CD14-positive monocyte (primary cell): ENCODE data around the gene COX6A1. TPM values are rescaled to one million over a fixed set of nuclear protein-coding genes. Genes with fewer than 3 reads are reported as not detected.

Experiments
- DNase-seq, 3 donors: peaks; one replicate each; pipeline ENCODE4 v3.0.0-alpha.2; 2011 to 2022
- H2AFZ ChIP-seq: 2 replicates; pipeline ENCODE4 v1.6.0; 2012; ENCODE audit warnings: mild to moderate bottlenecking, low read depth, low read length, inconsistent platforms; ENCODE audit not compliant: insufficient read depth, poor library complexity, severe bottlenecking
- H3K27ac ChIP-seq, 2 donors: 1 replicate in 1 of 2; 2 replicates in 1 of 2; pipeline ENCODE4 v1.5.1; 2012 to 2013; ENCODE audit warnings: low read length in 2 of 2, control low read depth in 1 of 2, inconsistent platforms in 1 of 2, low read depth in 1 of 2, mild to moderate bottlenecking in 1 of 2
- H3K27me3 ChIP-seq, 2 donors: one replicate each; pipeline versions ENCODE4 v1.6.0 to v1.6.1; 2011 to 2013; ENCODE audit warnings: low read length in 2 of 2; ENCODE audit not compliant: control insufficient read depth in 2 of 2, insufficient read depth in 2 of 2
- H3K36me3 ChIP-seq, 2 donors: replicated peaks in 1 of 2; 1 replicate in 1 of 2; 2 replicates in 1 of 2; pipeline versions ENCODE4 v1.5.1 to v1.6.1; 2012 to 2013; ENCODE audit warnings: low read length in 2 of 2, control low read depth in 1 of 2, inconsistent platforms in 1 of 2, mild to moderate bottlenecking in 1 of 2; ENCODE audit not compliant: insufficient read depth in 2 of 2, control insufficient read depth in 1 of 2
- H3K4me1 ChIP-seq, 2 donors: 1 replicate in 1 of 2; 2 replicates in 1 of 2; pipeline versions ENCODE4 v1.5.1 to v1.6.1; 2012 to 2013; ENCODE audit warnings: low read length in 2 of 2, control low read depth in 1 of 2, inconsistent platforms in 1 of 2, mild to moderate bottlenecking in 1 of 2, moderate library complexity in 1 of 2; ENCODE audit not compliant: insufficient read depth in 2 of 2, control insufficient read depth in 1 of 2
- H3K4me2 ChIP-seq: replicated peaks from 2 replicates; pipeline ENCODE3; 2012; ENCODE audit warnings: low read length, moderate library complexity, mild to moderate bottlenecking; ENCODE audit not compliant: poor library complexity, severe bottlenecking; ENCODE audit errors: extremely low read depth
- H3K4me3 ChIP-seq, 3 experiments: fragments of 200-600 bp in 1 of 3; sonication (generic) in 1 of 3; replicated peaks in 1 of 3; 1 replicate in 2 of 3; 2 replicates in 1 of 3; pipeline ENCODE4 v1.5.1; 2011 to 2013; ENCODE audit warnings: low read length in 3 of 3, mild to moderate bottlenecking in 3 of 3, control low read depth in 2 of 3, low read depth in 2 of 3, inconsistent platforms in 1 of 3, moderate library complexity in 1 of 3
- H3K79me2 ChIP-seq: 2 replicates; pipeline ENCODE4 v1.6.0; 2012; ENCODE audit warnings: mild to moderate bottlenecking, control low read depth, inconsistent platforms, low read length, moderate library complexity; ENCODE audit not compliant: insufficient read depth
- H3K9ac ChIP-seq: 2 replicates; pipeline ENCODE4 v1.6.0; 2017; ENCODE audit warnings: low read length, mild to moderate bottlenecking; ENCODE audit not compliant: insufficient read depth, poor library complexity, severe bottlenecking
- H3K9me3 ChIP-seq, 2 donors: replicated peaks in 1 of 2; 1 replicate in 1 of 2; 2 replicates in 1 of 2; pipeline versions ENCODE4 v1.5.1 to v1.6.1; 2012 to 2013; ENCODE audit warnings: low read length in 2 of 2, control low read depth in 1 of 2; ENCODE audit not compliant: control insufficient read depth in 1 of 2, insufficient read depth in 1 of 2
- H4K20me1 ChIP-seq: 2 replicates; pipeline ENCODE4 v1.6.0; 2012; ENCODE audit warnings: mild to moderate bottlenecking, low read length, control low read depth, moderate library complexity; ENCODE audit not compliant: insufficient read depth
- H3K27ac Mint-ChIP-seq, 7 donors: one replicate each; pipeline ENCODE4 v1.8.0; 2020; ENCODE audit warnings: mild to moderate bottlenecking in 7 of 7, mixed read lengths in 7 of 7, moderate library complexity in 6 of 7, inconsistent platforms in 2 of 7
- H3K27me3 Mint-ChIP-seq, 3 donors: one replicate each; pipeline ENCODE4 v1.8.0; 2021 to 2022; ENCODE audit warnings: low read depth in 3 of 3, mild to moderate bottlenecking in 3 of 3, mixed read lengths in 3 of 3, moderate library complexity in 3 of 3, inconsistent platforms in 1 of 3
- H3K36me3 Mint-ChIP-seq, 2 donors: one replicate each; pipeline ENCODE4 v1.8.0; 2020; ENCODE audit warnings: mixed read lengths in 2 of 2, inconsistent platforms in 1 of 2, mild to moderate bottlenecking in 1 of 2
- H3K4me1 Mint-ChIP-seq: one replicate; pipeline ENCODE4 v1.8.0; 2020; ENCODE audit warnings: mild to moderate bottlenecking, mixed read lengths
- H3K4me3 Mint-ChIP-seq, 2 donors: one replicate each; pipeline ENCODE4 v1.8.0; 2020; ENCODE audit warnings: mild to moderate bottlenecking in 2 of 2, mixed read lengths in 2 of 2, moderate library complexity in 1 of 2
- H3K9me3 Mint-ChIP-seq, 7 donors: one replicate each; pipeline ENCODE4 v1.8.0; 2020 to 2022; ENCODE audit warnings: mixed read lengths in 7 of 7, mild to moderate bottlenecking in 6 of 7, moderate library complexity in 6 of 7, inconsistent platforms in 2 of 7
- CTCF ChIP-seq: fragments of 200-600 bp; IDR thresholded peaks from one replicate; pipeline ENCODE4 v1.8.0; 2022; ENCODE audit warnings: antibody characterized with exemption, mild to moderate bottlenecking
- WGBS: methylation state at CpG from one replicate; pipeline ENCODE4 v1.1.5; 2013; ENCODE audit warnings: missing lambda C conversion rate; ENCODE audit not compliant: insufficient coverage; 5-methylcytosine and 5-hydroxymethylcytosine counted together
- intact Hi-C, 2 donors: fragments of 100-400 bp; cut with micrococcal nuclease; formaldehyde crosslinking; loops; one replicate each; pipeline versions ENCODE4 v1.15.0 to v1.15.1; 2023
- polyA plus RNA-seq, 3 donors: library from polyadenylated mRNA; depleted of rRNA in 1 of 3; unstranded in 2 of 3; stranded (reverse) in 1 of 3; fragments of 300-500 nt in 2 of 3; fragments of >200 nt in 1 of 3; fragmentation: Illumina TruSeq in 2 of 3; gene quantifications; 1 replicate in 2 of 3; 2 replicates in 1 of 3; pipeline ENCODE4 v1.2.3, GENCODE V29; 2012 to 2021

Gene COX6A1
- polyA plus RNA-seq, 3 donors: 345 to 924 (median 901) TPM

- Mint-ChIP-seq H3K4me1 (peaks cover 28% of the 10 kb centered on the region), H3K4me3 (no peak overlapping the region), H3K27me3 (no peaks in the 10 kb centered on the region), H3K36me3 (peaks cover 45 to 57% of the 10 kb centered on the region in 2 donors), H3K27ac (peak overlapping the region in 1 of 7 donors; percentile 45), H3K9me3 (peaks cover 0 to 2% (median 0%) of the 10 kb centered on the region in 7 donors)
- H3K9ac ChIP-seq: no peak overlapping the region
- peaks cover 83% of the 10 kb centered on the region for H3K79me2 ChIP-seq
- peaks cover 14 to 26% of the 10 kb centered on the region in 2 donors for H3K4me1 ChIP-seq
- H4K20me1 ChIP-seq: peaks cover 72% of the 10 kb centered on the region
- peak; percentile 64 for TF ChIP-seq CTCF
- H3K27ac ChIP-seq: peak overlapping the region in 1 of 2 donors; percentile 42
- H3K36me3 ChIP-seq: peaks cover 50 to 60% of the 10 kb centered on the region in 2 donors
- H3K4me3 ChIP-seq: no peak overlapping the region
- 76% methylated on average over 5 of the region's 8 CpGs for WGBS
- no peak overlapping the region for H2AFZ ChIP-seq
- H3K4me2 ChIP-seq: no peak overlapping the region
- no peaks in the 10 kb centered on the region for H3K27me3 ChIP-seq
- H3K9me3 ChIP-seq: no peaks in the 10 kb centered on the region
- DNase-seq: peak in 2 of 3 donors; percentile 21 to 34
- intact Hi-C loops: no loop called here
Observed at GRCh38 chr12:120466560-120467315, 28.8 kb downstream of the COX6A1 start.

- Histone ChIP-seq H3K4me1 (peaks cover 14 to 26% of the 10 kb centered on the region in 2 donors), H3K27me3 (no peaks in the 10 kb centered on the region), H3K79me2 (peaks cover 76% of the 10 kb centered on the region), H3K36me3 (peaks cover 43 to 53% of the 10 kb centered on the region in 2 donors), H3K27ac (no peak overlapping the region), H2AFZ (no peak overlapping the region), H3K4me2 (no peak overlapping the region), H3K4me3 (no peak overlapping the region), H3K9me3 (no peaks in the 10 kb centered on the region), H3K9ac (no peak overlapping the region), H4K20me1 (peaks cover 66% of the 10 kb centered on the region)
- no peak for TF ChIP-seq CTCF
- Mint-ChIP-seq H3K36me3 (peaks cover 38 to 50% of the 10 kb centered on the region in 2 donors), H3K9me3 (peaks cover 0 to 2% (median 0%) of the 10 kb centered on the region in 7 donors), H3K27me3 (no peaks in the 10 kb centered on the region), H3K27ac (peak overlapping the region in 2 of 7 donors; percentile 30 to 73), H3K4me3 (no peak overlapping the region), H3K4me1 (peaks cover 28% of the 10 kb centered on the region)
- 100% methylated on average over 5 of the region's 6 CpGs for WGBS
- no peak for DNase-seq
- intact Hi-C loops: no loop called here
Observed at GRCh38 chr12:120467439-120467838, 29.5 kb downstream of the COX6A1 start.
